Calu3 (cell line): Measurements from ENCODE around the gene CRTAP. TPM values are rescaled to one million over a fixed set of nuclear protein-coding genes. Genes with fewer than 3 reads are reported as not detected.

Experiments
- BruUV-seq: library from RNA; stranded (reverse); fragments of 400-500 nt; replicated peaks from 2 replicates; lab custom pipeline; 2021; lab: Mats Ljungman, UMichigan
- CTCF ChIA-PET: fragments of 300-600 bp; sonication (Branson Sonifier 250); formaldehyde crosslinking; loops from one replicate; lab custom pipeline; 2022; ENCODE audit warnings: antibody characterized with exemption; lab: Charles Lee
- DNase-seq: peaks from one replicate; pipeline ENCODE4 v3.0.0; 2022
- H3K27ac Mint-ChIP-seq: one replicate; pipeline ENCODE4 v1.8.0; 2022; ENCODE audit warnings: mixed read lengths; ENCODE audit not compliant: unreplicated experiment
- H3K27me3 Mint-ChIP-seq: one replicate; pipeline ENCODE4 v1.8.0; 2022; ENCODE audit warnings: mixed read lengths; ENCODE audit not compliant: unreplicated experiment
- H3K36me3 Mint-ChIP-seq: one replicate; pipeline ENCODE4 v1.8.0; 2022; ENCODE audit warnings: mild to moderate bottlenecking, moderate library complexity, mixed read lengths; ENCODE audit not compliant: insufficient read depth, unreplicated experiment
- H3K4me1 Mint-ChIP-seq: one replicate; pipeline ENCODE4 v1.8.0; 2022; ENCODE audit warnings: mild to moderate bottlenecking, low read depth, mixed read lengths; ENCODE audit not compliant: unreplicated experiment
- H3K4me3 Mint-ChIP-seq: one replicate; pipeline ENCODE4 v1.8.0; 2022; ENCODE audit warnings: mild to moderate bottlenecking, low read depth, moderate library complexity, mixed read lengths; ENCODE audit not compliant: unreplicated experiment
- H3K9me3 Mint-ChIP-seq: one replicate; pipeline ENCODE4 v1.8.0; 2022; ENCODE audit warnings: low read depth, mixed read lengths; ENCODE audit not compliant: unreplicated experiment
- CTCF ChIP-seq: fragments of 200-600 bp; IDR thresholded peaks from one replicate; pipeline ENCODE4 v1.8.0; 2022; ENCODE audit warnings: antibody characterized with exemption; ENCODE audit not compliant: unreplicated experiment
- intact Hi-C: fragments of 100-400 bp; cut with micrococcal nuclease; formaldehyde crosslinking; loops from one replicate; pipeline ENCODE4 v1.10.0; 2022; ENCODE audit not compliant: unreplicated experiment
- total RNA-seq: library from RNA; stranded (reverse); gene quantifications from 2 replicates; pipeline ENCODE4 v1.2.3, GENCODE V29; 2022

CRTAP gene
- total RNA-seq, 1 experiment from 2014 or later: 76.9 TPM

- no peaks in the 10 kb centered on the region for H3K27me3 Mint-ChIP-seq
- CTCF ChIA-PET: interaction anchor here (0.7 to 0.8 kb wide), 2 partner anchors 9 to 32 kb away, joined by 3 read pairs; no protein-coding TSS in a partner anchor
- no peaks in the 10 kb centered on the region for H3K36me3 Mint-ChIP-seq
- BruUV-seq: no TSS peak
- no peaks in the 10 kb centered on the region for H3K4me1 Mint-ChIP-seq
- intact Hi-C loops: no loop called here
- no peak overlapping the region for H3K4me3 Mint-ChIP-seq
- no peak overlapping the region for H3K27ac Mint-ChIP-seq
- TF ChIP-seq CTCF: no peak
- no peak for DNase-seq
- no peaks in the 10 kb centered on the region for H3K9me3 Mint-ChIP-seq
Measured at GRCh38 chr3:33184863-33185262, 71.0 kb downstream of the CRTAP start.

GRCh38 chr3:33186524-33187367 is 72.9 kb downstream of the CRTAP start:
- Mint-ChIP-seq H3K27ac (no peak overlapping the region), H3K36me3 (no peaks in the 10 kb centered on the region), H3K4me1 (no peaks in the 10 kb centered on the region), H3K4me3 (no peak overlapping the region), H3K9me3 (no peaks in the 10 kb centered on the region), H3K27me3 (no peaks in the 10 kb centered on the region)
- DNase-seq: peak; percentile 12
- no TSS peak for BruUV-seq
- no peak for TF ChIP-seq CTCF
- intact Hi-C loops: no loop called here
- CTCF ChIA-PET: no interaction called here

- intact Hi-C loops: no loop called here
- DNase-seq: no peak
- H3K9me3 Mint-ChIP-seq: no peaks in the 10 kb centered on the region
- CTCF ChIA-PET: no interaction called here
- H3K27ac Mint-ChIP-seq: no peak overlapping the region
- H3K27me3 Mint-ChIP-seq: no peaks in the 10 kb centered on the region
- no peaks in the 10 kb centered on the region for H3K36me3 Mint-ChIP-seq
- TF ChIP-seq CTCF: no peak
- H3K4me3 Mint-ChIP-seq: no peak overlapping the region
- H3K4me1 Mint-ChIP-seq: no peaks in the 10 kb centered on the region
- no TSS peak for BruUV-seq
Measured at GRCh38 chr3:33187368-33187634, 73.5 kb downstream of the CRTAP start.

GRCh38 chr3:33194303-33194702 is 80.5 kb downstream of the CRTAP start:
- Mint-ChIP-seq H3K27me3 (no peaks in the 10 kb centered on the region), H3K9me3 (peaks cover 2% of the 10 kb centered on the region), H3K27ac (no peak overlapping the region), H3K4me1 (peaks cover 8% of the 10 kb centered on the region), H3K4me3 (no peak overlapping the region), H3K36me3 (no peaks in the 10 kb centered on the region)
- CTCF ChIA-PET: interaction anchor here (0.5 kb wide), 1 partner anchor 9 kb away, joined by 3 read pairs; no protein-coding TSS in a partner anchor
- intact Hi-C loops: no loop called here
- TF ChIP-seq CTCF: no peak
- no peak for DNase-seq
- BruUV-seq: no TSS peak
